ENCODE data around the gene EME1.

Gene EME1

GRCh38 chr17:50355336-50355700, 17.7 kb upstream of the EME1 start:
- no peak overlapping the region for H3K4me3 ChIP-seq (ENCODE audit: low read length)
- peaks cover 58% of the 10 kb centered on the region for H3K36me3 ChIP-seq (ENCODE audit: control insufficient read depth, low read length)
- H3F3A ChIP-seq (ENCODE audit: control insufficient read depth, insufficient read depth): no peaks in the 10 kb centered on the region
- H3K79me2 ChIP-seq (ENCODE audit: control insufficient read depth, low read length): peaks cover 5% of the 10 kb centered on the region; the same call in 1 of the 2 replicates
- no peaks in the 10 kb centered on the region for H4K20me1 ChIP-seq (ENCODE audit: control insufficient read depth, insufficient read depth, low read depth, low read length)
- no peaks in the 10 kb centered on the region for H3K27me3 ChIP-seq (ENCODE audit: control insufficient read depth, low read length)
- no peak for TF ChIP-seq EZH2phosphoT487 (IDR thresholded peaks at IDR 0.05; ENCODE audit: borderline replicate concordance, low read length)
- no peak for TF ChIP-seq CTCF (IDR thresholded peaks at IDR 0.05; ENCODE audit: low read depth, low read length, poor library complexity, severe bottlenecking)
- no peak overlapping the region for H3K4me2 ChIP-seq (ENCODE audit: low read length)
- no peaks in the 10 kb centered on the region for H3K9me2 ChIP-seq (replicated peaks; ENCODE audit: control insufficient read depth, low read length)
- no peak overlapping the region for H3K27ac ChIP-seq (ENCODE audit: low read depth, low read length)
- no peaks in the 10 kb centered on the region for H3K9me3 ChIP-seq (ENCODE audit: control insufficient read depth, insufficient read depth, low read length)
- no peaks in the 10 kb centered on the region for H3K4me1 ChIP-seq (ENCODE audit: control insufficient read depth, low read length)

- H3F3A ChIP-seq (ENCODE audit: control insufficient read depth, insufficient read depth): no peaks in the 10 kb centered on the region
- no peak overlapping the region for H3K4me2 ChIP-seq (ENCODE audit: low read length)
- H3K9me3 ChIP-seq (ENCODE audit: control insufficient read depth, insufficient read depth, low read length): no peaks in the 10 kb centered on the region
- H4K20me1 ChIP-seq (ENCODE audit: control insufficient read depth, insufficient read depth, low read depth, low read length): no peaks in the 10 kb centered on the region
- no peaks in the 10 kb centered on the region for H3K27me3 ChIP-seq (ENCODE audit: control insufficient read depth, low read length)
- no peak overlapping the region for H3K4me3 ChIP-seq (ENCODE audit: low read length)
- H3K36me3 ChIP-seq (ENCODE audit: control insufficient read depth, low read length): peaks cover 58% of the 10 kb centered on the region
- peaks cover 2% of the 10 kb centered on the region; the same call in 1 of the 2 replicates for H3K79me2 ChIP-seq (ENCODE audit: control insufficient read depth, low read length)
- no peaks in the 10 kb centered on the region for H3K9me2 ChIP-seq (replicated peaks; ENCODE audit: control insufficient read depth, low read length)
- TF ChIP-seq CTCF (IDR thresholded peaks at IDR 0.05; ENCODE audit: low read depth, low read length, poor library complexity, severe bottlenecking): no peak
- TF ChIP-seq EZH2phosphoT487 (IDR thresholded peaks at IDR 0.05; ENCODE audit: borderline replicate concordance, low read length): no peak
- H3K27ac ChIP-seq (ENCODE audit: low read depth, low read length): no peak overlapping the region
- H3K4me1 ChIP-seq (ENCODE audit: control insufficient read depth, low read length): no peaks in the 10 kb centered on the region
Measured at GRCh38 chr17:50355701-50356341, 17.2 kb upstream of the EME1 start.

- Histone ChIP-seq H3K4me3 (ENCODE audit: low read length) (no peak overlapping the region), H3K9me3 (ENCODE audit: control insufficient read depth, insufficient read depth, low read length) (no peaks in the 10 kb centered on the region), H3K9me2 (replicated peaks; ENCODE audit: control insufficient read depth, low read length) (no peaks in the 10 kb centered on the region), H4K20me1 (ENCODE audit: control insufficient read depth, insufficient read depth, low read depth, low read length) (no peaks in the 10 kb centered on the region), H3K27ac (ENCODE audit: low read depth, low read length) (no peak overlapping the region), H3F3A (ENCODE audit: control insufficient read depth, insufficient read depth) (no peaks in the 10 kb centered on the region), H3K36me3 (ENCODE audit: control insufficient read depth, low read length) (peaks cover 62% of the 10 kb centered on the region), H3K4me1 (ENCODE audit: control insufficient read depth, low read length) (no peaks in the 10 kb centered on the region), H3K4me2 (ENCODE audit: low read length) (no peak overlapping the region), H3K27me3 (ENCODE audit: control insufficient read depth, low read length) (no peaks in the 10 kb centered on the region), H3K79me2 (ENCODE audit: control insufficient read depth, low read length) (no peaks in the 10 kb centered on the region)
- TF ChIP-seq EZH2phosphoT487 (IDR thresholded peaks at IDR 0.05; ENCODE audit: borderline replicate concordance, low read length) (no peak), CTCF (IDR thresholded peaks at IDR 0.05; ENCODE audit: low read depth, low read length, poor library complexity, severe bottlenecking) (no peak)
Measured at GRCh38 chr17:50356418-50356817, 16.6 kb upstream of the EME1 start.
